Peyer's patch (tissue), 4 donors: Measurements from ENCODE around the gene COX4I1. TPM values are rescaled to one million over a fixed set of nuclear protein-coding genes. Genes with fewer than 3 reads are reported as not detected.

Experiments used
- DNase-seq, 3 donors: peaks; one replicate each; pipeline ENCODE4 v3.0.0-alpha.2; 2017 to 2019
- H3K27ac ChIP-seq, 4 donors: fragments of 200-600 bp; sonication (generic); one replicate each; pipeline ENCODE4 v1.5.1; 2016 to 2019
- H3K27me3 ChIP-seq, 2 donors: fragments of 200-600 bp; sonication (generic); one replicate each; pipeline ENCODE4 v1.5.1; 2019
- H3K36me3 ChIP-seq, 3 donors: fragments of 200-600 bp; sonication (generic); one replicate each; pipeline ENCODE4 v1.5.1; 2016 to 2019
- H3K4me1 ChIP-seq, 4 donors: fragments of 200-600 bp; sonication (generic); one replicate each; pipeline ENCODE4 v1.5.1; 2016 to 2019
- H3K4me3 ChIP-seq, 4 donors: fragments of 200-600 bp; sonication (generic); 1 replicate in 3 of 4; 2 replicates in 1 of 4; pipeline ENCODE4 v1.5.1; 2016 to 2019; ENCODE audit warnings: mild to moderate bottlenecking in 1 of 4
- H3K9me3 ChIP-seq, 4 donors: fragments of 200-600 bp; sonication (generic); one replicate each; pipeline ENCODE4 v1.5.1; 2016 to 2019; ENCODE audit warnings: mild to moderate bottlenecking in 1 of 4
- CTCF ChIP-seq, 6 experiments: fragments of 450-650 bp in 4 of 6; fragments of 200-600 bp in 2 of 6; sonication (generic) in 1 of 6; IDR thresholded peaks; one replicate each; pipeline ENCODE4 v1.5.1; 2017 to 2019; ENCODE audit warnings: antibody characterized with exemption in 6 of 6, mild to moderate bottlenecking in 3 of 6, moderate library complexity in 1 of 6
- POLR2A ChIP-seq, 2 donors: fragments of 450-650 bp; IDR thresholded peaks; one replicate each; pipeline ENCODE4 v1.5.1; 2017; ENCODE audit warnings: antibody characterized with exemption in 2 of 2, mild to moderate bottlenecking in 2 of 2, moderate library complexity in 2 of 2
- total RNA-seq, 4 donors: library from RNA; depleted of rRNA; stranded (reverse); fragments of >200 nt; gene quantifications; one replicate each; pipeline ENCODE4 v1.1.0, GENCODE V29; 2016

Gene COX4I1
- total RNA-seq, 4 donors from 2014 or later = 377 to 758 (median 713) TPM

DNA sequence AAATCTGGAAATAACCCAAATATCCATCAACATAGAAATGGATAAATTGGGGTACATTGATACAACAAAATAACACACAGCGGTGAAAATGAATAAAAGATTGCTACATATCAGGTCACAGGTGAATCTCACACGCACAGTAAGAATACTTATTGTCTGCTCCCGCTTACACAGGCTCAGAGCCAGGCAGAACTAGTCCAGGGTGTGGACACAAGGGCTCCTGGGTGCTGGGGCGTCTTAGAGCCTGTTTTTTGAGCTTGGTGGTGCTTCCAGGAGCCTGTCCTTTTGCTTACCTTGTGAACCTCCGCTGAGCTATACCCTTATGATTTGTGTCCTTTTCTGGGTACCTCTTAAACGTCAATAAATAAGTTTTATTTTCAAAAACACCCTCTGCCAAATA, 28.8 kb upstream of the COX4I1 start:
- no peak overlapping the region for H3K27ac ChIP-seq
- H3K36me3 ChIP-seq = no peaks in the 10 kb centered on the region
- TF ChIP-seq POLR2A (IDR thresholded peaks at IDR 0.05) = no peak
- TF ChIP-seq CTCF (IDR thresholded peaks at IDR 0.05) = no peak
- H3K9me3 ChIP-seq = no peaks in the 10 kb centered on the region
- no peaks in the 10 kb centered on the region for H3K27me3 ChIP-seq
- H3K4me1 ChIP-seq = no peaks in the 10 kb centered on the region
- no peak for DNase-seq
- H3K4me3 ChIP-seq = no peak overlapping the region

DNA sequence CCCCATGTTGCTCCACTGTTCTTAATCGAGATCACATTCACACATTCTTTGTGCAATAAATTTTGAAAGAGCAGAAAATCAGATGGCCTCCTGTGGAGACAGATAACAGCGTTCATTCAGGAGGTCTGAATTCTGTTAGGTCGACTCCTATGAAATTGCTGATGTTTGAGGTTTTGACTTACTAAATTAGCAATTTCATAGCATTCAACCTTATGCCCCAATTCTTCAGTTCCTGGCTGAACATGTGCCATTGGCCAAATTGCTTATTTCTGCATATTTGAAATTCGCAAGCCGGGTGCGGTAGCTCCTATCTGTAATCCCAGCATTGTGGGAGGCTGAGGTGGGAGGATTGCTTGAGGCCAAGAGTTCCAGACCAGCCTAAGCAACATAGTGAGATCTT, 26.5 kb upstream of the COX4I1 start:
- Histone ChIP-seq H3K27me3 (no peaks in the 10 kb centered on the region), H3K4me3 (no peak overlapping the region), H3K36me3 (peaks cover 0 to 15% (median 0%) of the 10 kb centered on the region in 3 donors), H3K9me3 (no peaks in the 10 kb centered on the region), H3K27ac (no peak overlapping the region), H3K4me1 (no peaks in the 10 kb centered on the region)
- DNase-seq = no peak
- no peak for TF ChIP-seq POLR2A (IDR thresholded peaks at IDR 0.05)
- no peak for TF ChIP-seq CTCF (IDR thresholded peaks at IDR 0.05)

- DNase-seq = no peak
- peaks cover 0 to 26% (median 0%) of the 10 kb centered on the region in 3 donors for H3K36me3 ChIP-seq
- no peaks in the 10 kb centered on the region for H3K4me1 ChIP-seq
- H3K27ac ChIP-seq = no peak overlapping the region
- H3K4me3 ChIP-seq = no peak overlapping the region
- H3K9me3 ChIP-seq = no peaks in the 10 kb centered on the region
- H3K27me3 ChIP-seq = no peaks in the 10 kb centered on the region
- TF ChIP-seq CTCF (IDR thresholded peaks at IDR 0.05) = no peak
Observed at GRCh38 chr16:85774136-85774535, 25.4 kb upstream of the COX4I1 start.

DNA sequence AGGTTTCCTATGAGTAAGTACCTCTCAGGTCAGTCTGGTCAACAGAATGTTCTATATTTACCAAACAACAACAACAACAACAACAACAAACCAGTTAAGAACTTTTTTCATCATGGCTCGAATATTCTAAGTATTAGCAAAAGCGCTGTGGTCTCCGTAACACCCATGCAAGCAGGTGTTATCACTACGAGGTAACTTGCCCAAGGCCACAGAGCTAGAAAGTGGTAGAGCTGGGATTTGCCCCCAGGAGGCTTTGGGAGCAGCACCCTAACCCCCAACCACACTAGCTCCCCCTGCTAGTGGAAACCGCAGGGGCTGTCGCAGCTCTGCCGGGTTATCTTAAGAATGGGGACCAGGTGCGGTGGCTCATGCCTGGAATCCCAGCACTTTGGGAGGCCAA, 24.7 kb upstream of the COX4I1 start:
- Histone ChIP-seq H3K36me3 (peaks cover 0 to 33% (median 0%) of the 10 kb centered on the region in 3 donors), H3K4me3 (no peak overlapping the region), H3K9me3 (no peaks in the 10 kb centered on the region), H3K27me3 (no peaks in the 10 kb centered on the region), H3K4me1 (no peaks in the 10 kb centered on the region), H3K27ac (no peak overlapping the region)
- no peak for DNase-seq
- TF ChIP-seq CTCF (IDR thresholded peaks at IDR 0.05) = no peak
- no peak for TF ChIP-seq POLR2A (IDR thresholded peaks at IDR 0.05)

DNA sequence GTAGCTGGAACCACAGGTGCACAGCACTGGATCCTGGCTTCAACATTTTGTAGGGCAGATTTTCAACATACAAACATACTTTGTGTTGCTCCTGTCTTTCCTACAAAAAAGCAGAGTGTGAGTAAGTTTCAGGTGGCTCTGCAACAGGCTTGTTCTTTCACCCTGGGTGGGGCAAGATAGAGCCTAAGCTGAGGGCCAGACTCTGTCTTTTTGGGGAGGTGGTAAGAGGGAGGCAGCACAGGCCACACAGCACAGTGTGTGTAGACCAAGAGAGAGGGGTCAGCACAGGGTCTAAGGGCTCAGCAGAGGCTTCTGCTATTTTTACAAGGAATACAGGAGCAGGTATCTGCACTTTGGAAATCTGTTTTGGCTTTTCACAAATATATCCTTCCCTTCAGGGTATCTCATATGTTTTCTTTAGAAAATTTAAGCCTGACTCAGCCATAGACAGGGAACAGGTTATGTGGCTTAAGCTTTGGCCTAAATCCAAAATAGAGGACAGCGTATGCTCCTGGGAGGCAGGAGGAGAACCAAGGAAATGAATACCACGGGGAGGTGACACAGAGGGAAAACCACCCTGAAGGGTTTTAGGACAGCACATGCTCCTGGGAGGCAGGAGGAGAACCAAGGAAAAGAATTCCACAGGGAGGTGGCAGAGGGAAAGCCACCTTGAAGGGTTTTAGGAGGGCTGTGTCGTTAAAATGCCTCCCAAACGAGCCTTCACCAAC, 21.7 kb upstream of the COX4I1 start:
- no peak overlapping the region for H3K27ac ChIP-seq

More for the DNA sequence above, 21.7 kb upstream of the COX4I1 start:
- Histone ChIP-seq H3K27me3 (no peaks in the 10 kb centered on the region), H3K4me1 (peaks cover 0 to 11% (median 0%) of the 10 kb centered on the region in 4 donors), H3K4me3 (no peak overlapping the region), H3K36me3 (peaks cover 0 to 47% (median 0%) of the 10 kb centered on the region in 3 donors), H3K9me3 (no peaks in the 10 kb centered on the region)
- no peak for TF ChIP-seq POLR2A (IDR thresholded peaks at IDR 0.05)
- no peak for TF ChIP-seq CTCF (IDR thresholded peaks at IDR 0.05)
- no peak for DNase-seq
